Nephron progenitor cell (in vitro differentiated cells): ENCODE data around the gene CADPS2.
A peak's percentile ranks its signal among the peaks of the same experiment; 100 is the strongest.

Experiments
- DNase-seq: peaks from one replicate; pipeline ENCODE4 v3.0.0; 2021
- H3K27ac Mint-ChIP-seq: 2 replicates; pipeline ENCODE4 v1.8.0; 2021; ENCODE audit warnings: mild to moderate bottlenecking, moderate library complexity, mixed read lengths
- H3K27me3 Mint-ChIP-seq: 2 replicates; pipeline ENCODE4 v1.8.0; 2021; ENCODE audit warnings: mild to moderate bottlenecking, low read depth, mixed read lengths; ENCODE audit not compliant: poor library complexity
- H3K36me3 Mint-ChIP-seq: 2 replicates; pipeline ENCODE4 v1.8.0; 2021; ENCODE audit warnings: low read depth, mixed read lengths
- H3K4me1 Mint-ChIP-seq: 2 replicates; pipeline ENCODE4 v1.8.0; 2021; ENCODE audit warnings: mixed read lengths
- H3K4me3 Mint-ChIP-seq: 2 replicates; pipeline ENCODE4 v1.8.0; 2021; ENCODE audit warnings: mild to moderate bottlenecking, moderate library complexity, mixed read lengths
- H3K9me3 Mint-ChIP-seq: 2 replicates; pipeline ENCODE4 v1.8.0; 2021; ENCODE audit warnings: mild to moderate bottlenecking, moderate library complexity, mixed read lengths
- CTCF ChIP-seq: fragments of 200-600 bp; sonication (generic); IDR thresholded peaks from 2 replicates; pipeline ENCODE4 v1.5.0; 2021; ENCODE audit warnings: antibody characterized with exemption

The CADPS2 gene

GRCh38 chr7:122314284-122314683 lies 572.0 kb downstream of the CADPS2 start:
- Mint-ChIP-seq H3K27ac (no peak overlapping the region), H3K4me1 (peaks cover 18% of the 10 kb centered on the region), H3K27me3 (peaks cover 100% of the 10 kb centered on the region), H3K4me3 (no peak overlapping the region), H3K36me3 (no peaks in the 10 kb centered on the region), H3K9me3 (no peaks in the 10 kb centered on the region)
- no peak for DNase-seq
- TF ChIP-seq CTCF, result no peak

- peaks cover 18% of the 10 kb centered on the region for H3K4me1 Mint-ChIP-seq
- no peak for TF ChIP-seq CTCF
- H3K9me3 Mint-ChIP-seq, result no peaks in the 10 kb centered on the region
- H3K36me3 Mint-ChIP-seq, result no peaks in the 10 kb centered on the region
- no peak overlapping the region for H3K27ac Mint-ChIP-seq
- H3K27me3 Mint-ChIP-seq, result peaks cover 100% of the 10 kb centered on the region
- no peak overlapping the region for H3K4me3 Mint-ChIP-seq
- no peak for DNase-seq
These were observed 573.5 kb downstream of the CADPS2 start for GRCh38 chr7:122312789-122313188.

- Mint-ChIP-seq H3K27me3 (peaks cover 100% of the 10 kb centered on the region), H3K9me3 (no peaks in the 10 kb centered on the region), H3K4me1 (peaks cover 18% of the 10 kb centered on the region), H3K27ac (no peak overlapping the region), H3K36me3 (no peaks in the 10 kb centered on the region), H3K4me3 (peak overlapping the region; percentile 52)
- peak; percentile 65 for DNase-seq
- no peak for TF ChIP-seq CTCF
These were observed 574.4 kb downstream of the CADPS2 start for GRCh38 chr7:122311734-122312450.

- Mint-ChIP-seq H3K9me3 (no peaks in the 10 kb centered on the region), H3K27ac (no peak overlapping the region), H3K27me3 (peaks cover 100% of the 10 kb centered on the region), H3K36me3 (no peaks in the 10 kb centered on the region), H3K4me3 (peak overlapping the region; percentile 52), H3K4me1 (peaks cover 22% of the 10 kb centered on the region)
- peak; percentile 29 for DNase-seq
- TF ChIP-seq CTCF, result no peak
These were observed 575.1 kb downstream of the CADPS2 start for GRCh38 chr7:122311050-122311700.

- H3K4me3 Mint-ChIP-seq, result peak overlapping the region; percentile 64
- peak; percentile 53 for DNase-seq
- no peak overlapping the region for H3K27ac Mint-ChIP-seq
- H3K9me3 Mint-ChIP-seq, result no peaks in the 10 kb centered on the region
- peaks cover 31% of the 10 kb centered on the region for H3K4me1 Mint-ChIP-seq
- H3K27me3 Mint-ChIP-seq, result peaks cover 100% of the 10 kb centered on the region
- H3K36me3 Mint-ChIP-seq, result no peaks in the 10 kb centered on the region
- no peak for TF ChIP-seq CTCF
These were observed 575.9 kb downstream of the CADPS2 start for GRCh38 chr7:122310119-122311021.
